HL-60/S4 treated with retinoic acid at 250 ng/mL for 4 days and 3 days (cell line): ENCODE measurements around the gene TAF1A.

Experiments used
- in situ Hi-C: fragments of 300-500 bp; cut with MboI; formaldehyde crosslinking; loops from 2 replicates; pipeline ENCODE4 v1.7.0; 2022; ENCODE audit warnings: low sequenced_read_pairs

Gene TAF1A

GRCh38 chr1:222539951-222540597, 49.7 kb downstream of the TAF1A start:
- in situ Hi-C loops: no loop called here

DNA sequence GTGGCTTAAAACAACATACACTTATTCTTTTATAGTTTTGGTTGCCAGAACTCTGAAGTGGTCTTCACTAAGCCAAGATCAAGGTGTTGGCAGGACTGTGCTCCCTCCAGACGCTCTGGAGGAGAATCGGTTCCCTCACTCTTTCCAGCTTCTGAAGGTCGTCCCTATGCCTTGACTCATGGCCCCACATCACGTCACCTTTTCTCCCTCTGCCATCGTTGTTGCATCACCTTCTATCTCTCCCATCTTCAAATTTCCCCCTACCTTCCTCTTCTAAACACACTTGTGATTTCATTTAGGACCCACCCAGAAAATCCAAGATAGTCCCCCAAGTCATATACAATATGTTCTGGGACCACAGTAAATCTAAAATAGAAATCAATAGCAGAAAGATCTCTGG, 54.3 kb downstream of the TAF1A start:
- in situ Hi-C loops: no loop called here

GRCh38 chr1:222530852-222531251, 58.9 kb downstream of the TAF1A start:
- in situ Hi-C loops: no loop called here

GRCh38 chr1:222529916-222530315, 59.8 kb downstream of the TAF1A start:
- in situ Hi-C loops: no loop called here

DNA sequence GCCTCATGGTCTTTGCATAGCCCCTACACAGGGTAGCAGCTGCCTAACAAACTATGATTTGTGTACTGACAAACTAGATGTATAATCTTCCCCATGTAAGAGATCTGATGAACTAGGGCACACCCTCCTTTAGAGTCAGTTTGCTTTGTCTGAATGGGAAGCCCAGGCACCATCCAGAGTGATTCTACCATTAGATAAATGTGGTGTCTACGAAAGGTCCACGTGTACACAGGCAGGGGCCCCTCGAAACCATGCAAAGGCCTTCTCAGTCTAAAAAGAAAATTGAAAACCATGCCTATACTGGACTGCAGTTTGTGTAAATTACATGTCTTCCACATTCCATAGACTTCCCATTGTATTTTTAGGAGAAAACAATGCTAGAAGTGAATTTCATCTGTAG, 60.6 kb downstream of the TAF1A start:
- in situ Hi-C loops: no loop called here

GRCh38 chr1:222525951-222526350, 63.8 kb downstream of the TAF1A start:
- in situ Hi-C loops: no loop called here

DNA sequence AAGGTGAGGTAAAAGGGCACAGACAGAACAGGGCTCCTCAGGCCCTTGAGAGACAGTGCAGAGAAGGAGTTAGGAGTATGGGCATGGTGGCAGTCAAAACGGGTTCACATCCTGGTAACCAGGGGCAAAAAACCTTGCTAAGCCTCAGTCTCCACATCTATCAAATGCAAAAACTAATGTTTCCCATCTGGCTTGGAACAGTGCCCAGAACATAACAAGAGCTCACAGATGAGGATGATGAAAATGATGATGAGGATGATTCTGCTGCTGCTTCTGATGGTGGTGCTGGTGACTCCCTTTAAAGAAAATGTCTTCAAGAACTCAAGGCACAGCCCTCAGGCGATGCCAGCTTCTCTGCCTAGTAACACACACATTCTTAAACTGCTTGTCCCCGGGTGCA, 65.9 kb downstream of the TAF1A start:
- in situ Hi-C loops: no loop called here

DNA sequence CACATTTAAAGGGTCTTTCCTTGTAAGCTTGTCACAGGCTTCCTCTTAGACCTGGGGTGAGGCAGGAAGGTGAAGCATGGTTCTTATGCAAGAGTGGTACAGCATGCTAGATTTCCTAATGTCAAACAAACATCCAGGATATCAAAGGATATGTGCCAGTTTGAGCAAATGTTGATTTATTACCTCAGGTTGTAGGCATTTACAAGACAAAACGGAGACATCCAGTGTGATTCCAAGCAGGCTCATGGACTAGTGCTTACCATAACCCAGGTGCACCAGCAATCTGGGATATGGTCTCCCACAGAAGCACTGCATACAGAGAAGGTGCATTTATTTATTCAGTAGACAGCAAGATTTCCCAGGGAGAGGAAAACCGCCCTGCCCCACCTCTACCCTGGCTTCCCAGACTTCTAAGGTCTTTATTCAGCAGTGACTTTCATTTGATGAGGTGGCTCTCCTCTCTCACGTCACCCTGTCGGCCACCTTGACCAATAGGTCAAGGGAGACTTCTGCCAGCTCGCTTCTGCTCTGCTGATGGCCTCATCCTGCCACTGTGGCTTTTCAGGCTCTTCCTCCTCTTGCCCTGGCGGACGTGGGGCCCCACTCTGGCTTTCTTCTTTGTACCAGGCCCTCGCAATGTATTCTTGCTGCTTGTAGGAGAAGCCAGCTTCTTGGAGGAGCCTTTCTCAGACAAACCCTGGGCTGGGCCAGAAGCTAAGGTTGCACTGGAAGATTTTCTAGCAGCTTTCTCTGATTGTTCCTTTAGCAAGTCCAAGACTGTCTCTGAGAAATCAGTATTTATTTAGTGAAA, 67.4 kb downstream of the TAF1A start:
- in situ Hi-C loops: no loop called here

DNA sequence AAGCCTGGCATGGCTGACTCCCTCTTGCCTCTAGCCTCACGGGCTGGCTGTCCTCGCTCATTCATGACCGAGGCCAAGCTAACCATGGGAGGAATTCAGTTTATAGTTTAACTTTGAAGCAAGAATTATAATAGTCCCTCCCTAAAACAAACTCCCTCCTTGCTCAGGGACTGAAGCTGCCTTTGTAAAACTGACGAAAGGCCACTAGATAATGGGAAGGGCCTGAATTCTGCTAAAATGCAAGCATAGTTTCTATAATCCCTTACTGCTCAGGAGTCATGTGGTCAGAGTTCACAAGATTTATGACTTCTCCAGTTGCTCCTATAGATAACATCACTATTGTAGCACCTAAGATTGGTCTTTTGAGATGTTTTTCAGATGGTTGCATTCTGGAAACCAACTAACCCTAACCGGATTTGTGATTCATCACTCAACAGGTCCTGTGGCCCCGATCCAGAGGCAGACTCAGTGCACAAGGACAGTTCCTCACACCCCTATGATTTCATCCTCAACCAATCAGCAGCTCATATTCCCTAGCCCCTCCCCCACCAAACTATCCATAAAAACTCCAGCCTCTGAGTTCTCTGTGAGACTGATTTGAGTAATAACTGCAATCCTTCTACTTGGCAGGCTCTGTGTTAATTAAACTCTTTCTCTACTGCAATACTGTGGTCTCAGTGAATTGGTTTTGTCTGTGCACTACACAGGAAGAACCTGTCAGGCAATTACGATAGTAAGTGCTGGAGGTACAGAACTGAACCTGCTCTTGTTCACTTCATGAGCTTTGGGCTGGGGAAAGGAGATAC, 68.2 kb downstream of the TAF1A start:
- in situ Hi-C loops: no loop called here
